Inferior parietal cortex (tissue), 1 donor: Measurements from ENCODE around the gene C1orf146.
A peak's percentile ranks its signal among the peaks of the same experiment; 100 is the strongest.
"Not testable (repeated sequence)": the region's sequence is repeated elsewhere in the genome, so short reads cannot be mapped to it uniquely, and the experiment has no call there.

ENCODE experiments used
- DNase-seq: peaks from one replicate; pipeline ENCODE4 v3.0.0-alpha.2; 2016; ENCODE audit errors: extremely low spot score

Gene C1orf146

GRCh38 chr1:92217721-92218120 is at the start of gene C1orf146:
Gene C1orf146 (plus strand): TSS chr1:92217915. CDS start chr1:92231421, 13,506 bp downstream.
- DNase-seq = no peak

GRCh38 chr1:92168657-92169056 is 49.1 kb upstream of the C1orf146 start:
- no peak for DNase-seq

- no peak for DNase-seq
These were observed 48.3 kb upstream of the C1orf146 start for GRCh38 chr1:92169214-92170005.

GRCh38 chr1:92184632-92185031 is 33.1 kb upstream of the C1orf146 start:
- no peak for DNase-seq

- DNase-seq = no peak
These were observed 31.6 kb upstream of the C1orf146 start for GRCh38 chr1:92186081-92186480.

GRCh38 chr1:92188436-92189255 is 29.1 kb upstream of the C1orf146 start:
- DNase-seq = no peak

GRCh38 chr1:92191726-92192125 is 26.0 kb upstream of the C1orf146 start:
- no peak for DNase-seq

GRCh38 chr1:92192246-92192645 is 25.5 kb upstream of the C1orf146 start:
- no peak for DNase-seq

- no peak for DNase-seq
These were observed 23.2 kb upstream of the C1orf146 start for GRCh38 chr1:92194511-92194910.

- no peak for DNase-seq
These were observed 15.7 kb upstream of the C1orf146 start for GRCh38 chr1:92201973-92202372.

- no peak for DNase-seq
These were observed 14.6 kb upstream of the C1orf146 start for GRCh38 chr1:92203105-92203504.

- no peak for DNase-seq
These were observed 7.0 kb upstream of the C1orf146 start for GRCh38 chr1:92210701-92211100.

- DNase-seq = no peak
These were observed 6.5 kb upstream of the C1orf146 start for GRCh38 chr1:92211166-92211565.

GRCh38 chr1:92218559-92218958 is 844 bp downstream of the C1orf146 start:
- no peak for DNase-seq

GRCh38 chr1:92219028-92219427 is 1.3 kb downstream of the C1orf146 start:
- DNase-seq = no peak

GRCh38 chr1:92228401-92228800 is 10.7 kb downstream of the C1orf146 start:
- no peak for DNase-seq

- DNase-seq = no peak
These were observed 13.0 kb downstream of the C1orf146 start for GRCh38 chr1:92230736-92231135.

- DNase-seq = peak; percentile 17
These were observed 22.3 kb downstream of the C1orf146 start for GRCh38 chr1:92240034-92240433.

GRCh38 chr1:92244376-92244775 is 26.7 kb downstream of the C1orf146 start:
- DNase-seq = no peak

- not testable (repeated sequence) for DNase-seq
These were observed 37.0 kb downstream of the C1orf146 start for GRCh38 chr1:92254714-92255113.

GRCh38 chr1:92259350-92259749 is 41.6 kb downstream of the C1orf146 start:
- no peak for DNase-seq

GRCh38 chr1:92262516-92262915 is 44.8 kb downstream of the C1orf146 start:
- DNase-seq = no peak

- peak; percentile 57 for DNase-seq
These were observed 55.3 kb downstream of the C1orf146 start for GRCh38 chr1:92273039-92273438.
